Bronchial epithelial cell (primary cell): ENCODE results near the gene KLK11. TPM values are rescaled to one million over a fixed set of nuclear protein-coding genes. Genes with fewer than 3 reads are reported as not detected.

ENCODE experiments used
- DNase-seq: peaks from one replicate; pipeline ENCODE4 v3.0.0-alpha.2; 2010; ENCODE audit warnings: low read depth
- FAIRE-seq: peaks from 2 replicates; lab custom pipeline; 2011; peaks lifted over from hg19 to GRCh38; lab: Jason Lieb, UNC
- H3K27me3 ChIP-seq: 2 replicates; pipeline ENCODE4 v1.5.1; 2011; ENCODE audit warnings: low read length; ENCODE audit not compliant: control insufficient read depth, insufficient read depth
- H3K36me3 ChIP-seq: 2 replicates; pipeline ENCODE4 v1.5.1; 2011; ENCODE audit warnings: low read length; ENCODE audit not compliant: control insufficient read depth, insufficient read depth
- H3K4me3 ChIP-seq: 2 replicates; pipeline ENCODE4 v1.5.1; 2011; ENCODE audit warnings: mild to moderate bottlenecking, low read depth, low read length, control low read depth
- CTCF ChIP-seq: IDR thresholded peaks from 2 replicates; pipeline ENCODE4 v1.5.1; 2011; ENCODE audit warnings: mild to moderate bottlenecking, moderate library complexity, low read length, control low read depth, inconsistent platforms; ENCODE audit not compliant: insufficient read depth, severe bottlenecking
- total RNA-seq: library from RNA; depleted of rRNA; stranded (reverse); fragments of >200 nt; gene quantifications from 2 replicates; pipeline ENCODE4 v1.2.1, GENCODE V29; 2014

KLK11 gene
- total RNA-seq, 1 donor from 2014 or later = 1.6 TPM

GRCh38 chr19:51065221-51065960, 39.0 kb upstream of the KLK11 start:
- DNase-seq = no peak
- no peak for TF ChIP-seq CTCF
- H3K36me3 ChIP-seq = no peaks in the 10 kb centered on the region
- FAIRE-seq = no peak
- no peak overlapping the region for H3K4me3 ChIP-seq
- no peaks in the 10 kb centered on the region for H3K27me3 ChIP-seq

GRCh38 chr19:51064534-51065220, 38.3 kb upstream of the KLK11 start, which contains the start of gene KLK13:
Gene KLK13, minus strand, starts transcription at chr19:51065092. Its CDS starts 25 bp downstream, at chr19:51065067.
- no peaks in the 10 kb centered on the region for H3K27me3 ChIP-seq
- H3K4me3 ChIP-seq = no peak within 1 kb of the TSS
- no peak for FAIRE-seq
- no peak for TF ChIP-seq CTCF
- H3K36me3 ChIP-seq = no peaks in the 10 kb centered on the region
- DNase-seq = peak; percentile 16

GRCh38 chr19:51063664-51064063, 37.2 kb upstream of the KLK11 start:
- Histone ChIP-seq H3K36me3 (no peaks in the 10 kb centered on the region), H3K27me3 (no peaks in the 10 kb centered on the region), H3K4me3 (no peak overlapping the region)
- DNase-seq (no peak), FAIRE-seq (no peak)
- no peak for TF ChIP-seq CTCF

- no peak for FAIRE-seq
- H3K4me3 ChIP-seq = no peak overlapping the region
- DNase-seq = no peak
- H3K27me3 ChIP-seq = no peaks in the 10 kb centered on the region
- H3K36me3 ChIP-seq = no peaks in the 10 kb centered on the region
- TF ChIP-seq CTCF = no peak
Observed at GRCh38 chr19:51060973-51061372, 34.6 kb upstream of the KLK11 start.

- H3K27me3 ChIP-seq = no peaks in the 10 kb centered on the region
- no peak for TF ChIP-seq CTCF
- DNase-seq (no peak), FAIRE-seq (no peak)
- no peak overlapping the region for H3K4me3 ChIP-seq
- H3K36me3 ChIP-seq = no peaks in the 10 kb centered on the region
Observed at GRCh38 chr19:51060336-51060735, 33.9 kb upstream of the KLK11 start.
